ENCODE results near the gene LZTFL1. TPM values are rescaled to one million over a fixed set of nuclear protein-coding genes. Genes with fewer than 3 reads are reported as not detected.

The LZTFL1 gene
- total and polyA plus RNA-seq, 2 donors (not counting 3 experiments of a cell fraction or from before 2014, with no cell fraction given), result 18.2 to 26.1 TPM

DNA sequence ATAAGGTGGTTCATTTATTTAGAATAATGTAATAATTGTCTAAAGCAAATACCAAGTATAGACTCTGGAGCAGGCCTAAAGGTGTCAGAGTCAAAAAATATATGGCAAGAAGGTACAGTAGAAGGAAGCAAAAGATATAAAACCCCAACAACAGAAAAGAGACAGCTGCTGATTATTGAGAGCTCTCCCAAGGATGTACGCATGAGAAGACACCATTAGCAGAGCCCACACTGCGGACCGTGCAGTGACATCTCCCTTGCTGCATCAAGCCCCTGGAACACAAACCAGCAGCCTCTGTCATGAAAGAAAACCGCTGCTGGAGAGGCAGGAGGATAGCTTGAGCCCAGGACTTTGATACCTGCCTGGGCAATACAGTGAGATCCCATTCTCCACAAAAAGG is 27.6 kb downstream of the LZTFL1 start:
- Histone ChIP-seq H3K9ac (replicated peaks; ENCODE audit: extremely low read depth, insufficient read depth, low read length) (no peak overlapping the region), H2AFZ (ENCODE audit: low read depth, low read length) (no peak overlapping the region), H3K4me1 (ENCODE audit: control insufficient read depth, extremely low read depth, insufficient read depth, low read length) (peaks cover 15% of the 10 kb centered on the region), H3K9me1 (replicated peaks; ENCODE audit: control insufficient read depth, extremely low read depth, insufficient read depth, low read length) (no peaks in the 10 kb centered on the region), H3K27me3 (ENCODE audit: control insufficient read depth in 2 of 2, insufficient read depth in 2 of 2, low read length in 2 of 2) (no peaks in the 10 kb centered on the region), H3K27ac (ENCODE audit: insufficient read depth, low read depth, low read length) (no peak overlapping the region), H3K9me3 (replicated peaks; ENCODE audit: control insufficient read depth, insufficient read depth, low read length) (no peaks in the 10 kb centered on the region), H3K4me3 (replicated peaks in 1 of 3; ENCODE audit: insufficient read depth in 1 of 3, low read depth in 1 of 3, low read length in 3 of 3) (no peak overlapping the region), H3K36me3 (ENCODE audit: control insufficient read depth in 2 of 2, extremely low read depth in 1 of 2, insufficient read depth in 2 of 2, low read length in 2 of 2) (no peaks in the 10 kb centered on the region), H4K20me1 (replicated peaks; ENCODE audit: control insufficient read depth, extremely low read depth, insufficient read depth, low read length) (no peaks in the 10 kb centered on the region), H3K4me2 (ENCODE audit: insufficient read depth, low read length) (no peak overlapping the region), H3K79me2 (ENCODE audit: control insufficient read depth, insufficient read depth, low read length) (no peaks in the 10 kb centered on the region)
- no TSS peak for BruUV-seq (replicated peaks)
- DNase-seq (ENCODE audit: low read depth, low spot score), result no peak
- ChIA-PET CTCF (no interaction called here), POLR2A (no interaction called here)
- FAIRE-seq, result no peak
- intact Hi-C loops (cut with micrococcal nuclease), result no loop called here
- dilution Hi-C loops (cut with MboI; ENCODE audit: extremely low pct_ligation_motif_present, low sequenced_read_pairs), result no loop called here
- TF ChIP-seq, protein P1, sequence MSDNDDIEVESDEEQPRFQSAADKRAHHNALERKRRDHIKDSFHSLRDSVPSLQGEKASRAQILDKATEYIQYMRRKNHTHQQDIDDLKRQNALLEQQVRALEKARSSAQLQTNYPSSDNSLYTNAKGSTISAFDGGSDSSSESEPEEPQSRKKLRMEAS (IDR thresholded peaks at IDR 0.05; ENCODE audit: insufficient read depth, insufficient read length), result no peak
- TF ChIP-seq EZH2 (IDR thresholded peaks at IDR 0.05; ENCODE audit: borderline replicate concordance, low read depth, low read length, severe bottlenecking), result no peak
- no peak for TF ChIP-seq CTCF (IDR thresholded peaks at IDR 0.05; ENCODE audit: extremely low read depth in 1 of 2, insufficient read depth in 1 of 2, low read depth in 1 of 2, low read length in 2 of 2)
- no peak for TF ChIP-seq GATA2 (IDR thresholded peaks at IDR 0.05; ENCODE audit: insufficient read depth, insufficient read length, low read depth, low read length)
- no peak for TF ChIP-seq POLR2A (IDR thresholded peaks at IDR 0.05; ENCODE audit: low read depth, low read length)
- TF ChIP-seq JUN (IDR thresholded peaks at IDR 0.05; ENCODE audit: borderline replicate concordance, insufficient read depth, insufficient read length, low read depth), result no peak
- TF ChIP-seq MYC (IDR thresholded peaks at IDR 0.05; ENCODE audit: low read depth, low read length), result no peak
- no peak for TF ChIP-seq FOS (IDR thresholded peaks at IDR 0.05; ENCODE audit: borderline replicate concordance, insufficient read depth, low read length)
- TF ChIP-seq POLR2AphosphoS5 (IDR thresholded peaks at IDR 0.05; ENCODE audit: insufficient read depth, low read depth, low read length), result no peak
